ENCODE measurements around the gene PPP4R2.
"Not testable (repeated sequence)": the region's sequence is repeated elsewhere in the genome, so short reads cannot be mapped to it uniquely, and the experiment has no call there.

The PPP4R2 gene

DNA sequence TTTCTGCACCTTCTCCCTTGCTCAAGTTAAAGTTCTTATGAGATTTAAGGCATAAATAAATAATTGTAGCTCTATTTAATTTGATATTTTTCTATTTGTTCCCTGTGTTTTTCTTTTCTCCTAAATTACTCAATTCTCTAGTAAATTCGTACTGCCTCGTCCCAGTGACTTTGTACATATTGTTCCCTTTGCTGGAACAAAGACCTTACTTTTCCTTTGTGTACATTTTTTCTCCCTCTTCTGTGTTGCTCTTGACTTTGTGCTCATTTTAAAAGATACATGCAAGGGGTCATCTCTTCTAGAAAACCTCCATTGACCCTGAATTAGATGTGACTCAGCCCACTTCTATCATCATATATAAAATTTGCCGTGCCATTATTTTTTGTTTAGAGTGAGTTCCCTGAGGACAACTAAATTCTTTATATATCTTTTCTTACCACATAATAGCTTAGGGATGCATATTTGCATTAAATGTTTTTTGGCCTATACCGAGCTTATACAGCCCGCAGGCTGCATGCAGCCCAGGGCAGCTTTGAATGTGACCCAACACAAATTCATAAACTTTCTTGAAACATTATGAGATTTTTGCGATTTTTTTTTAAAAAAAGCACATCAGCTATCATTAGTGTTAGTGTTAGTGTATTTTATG, 29.6 kb downstream of the PPP4R2 start:
- DNase-seq (ENCODE audit: low spot score), result no peak

- DNase-seq (ENCODE audit: low spot score), result no peak
Measured at GRCh38 chr3:73026760-73027113, 30.1 kb downstream of the PPP4R2 start.

DNA sequence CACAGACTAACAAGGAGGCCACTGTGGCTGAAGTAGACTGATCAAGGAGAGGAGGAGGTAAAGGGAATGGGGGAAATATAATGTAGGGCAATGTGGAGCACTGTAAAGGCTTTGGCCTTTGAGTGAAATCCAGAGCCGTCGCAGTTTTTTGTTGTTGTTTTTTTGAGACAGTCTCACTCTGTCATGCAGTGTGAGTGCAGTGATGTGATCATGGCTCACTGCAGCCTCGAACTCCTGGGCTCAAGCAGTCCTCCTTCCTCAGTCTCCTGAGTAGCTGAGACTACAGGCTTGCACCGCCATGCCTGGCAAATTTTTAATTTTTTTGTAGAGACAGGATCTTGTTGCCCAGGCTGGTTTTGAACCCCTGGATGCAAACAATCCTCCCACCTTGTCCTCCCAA, 32.2 kb downstream of the PPP4R2 start:
- no peak for DNase-seq (ENCODE audit: low spot score)

DNA sequence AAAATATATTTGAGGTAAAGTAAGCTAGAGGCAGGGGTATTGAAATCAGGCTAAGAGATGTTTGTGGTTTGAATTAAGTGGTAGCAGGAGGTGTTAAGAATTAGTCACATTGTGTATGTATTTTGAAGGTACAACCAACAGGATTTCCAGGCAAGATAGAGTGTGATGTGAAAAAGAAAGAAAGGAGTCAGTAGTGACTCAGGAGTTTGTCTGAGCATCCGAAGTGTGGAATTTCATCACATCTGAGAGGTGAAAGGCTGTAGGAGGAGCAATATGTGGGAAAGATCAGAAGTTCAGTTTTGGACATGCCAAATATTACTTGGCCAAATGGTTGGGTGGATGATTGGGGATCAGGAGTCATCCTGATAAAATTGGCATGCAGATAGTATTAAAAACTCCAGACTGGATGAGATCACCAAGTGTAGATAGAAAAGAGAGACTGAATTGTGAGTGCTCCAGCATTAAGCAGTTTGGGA, 32.7 kb downstream of the PPP4R2 start:
- no peak for DNase-seq (ENCODE audit: low spot score)

DNA sequence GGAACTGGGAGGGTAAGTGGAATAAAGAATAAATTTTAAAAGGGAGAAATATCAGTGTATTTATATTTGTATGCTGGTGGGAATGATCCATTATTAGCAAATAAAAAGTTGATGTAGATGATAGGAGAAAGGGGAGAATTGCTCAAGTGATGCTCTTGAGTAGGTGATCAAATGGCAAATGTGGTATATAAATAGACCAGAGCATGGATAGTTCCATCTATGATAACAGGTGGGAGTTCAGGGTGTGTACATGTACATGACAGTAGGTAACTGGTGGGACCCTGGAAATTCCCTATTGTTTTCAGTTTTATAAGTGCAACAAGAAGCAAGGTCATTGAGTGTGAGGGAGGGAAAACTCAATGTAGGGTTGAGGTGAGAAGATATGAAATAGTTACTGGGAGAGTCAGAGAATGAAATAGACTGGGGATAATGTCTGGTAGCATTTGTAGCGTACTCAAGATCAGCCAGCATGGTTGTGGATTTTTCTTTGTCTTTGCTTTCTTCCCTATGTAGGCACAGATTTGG, 33.5 kb downstream of the PPP4R2 start:
- DNase-seq (ENCODE audit: low spot score), result no peak

DNA sequence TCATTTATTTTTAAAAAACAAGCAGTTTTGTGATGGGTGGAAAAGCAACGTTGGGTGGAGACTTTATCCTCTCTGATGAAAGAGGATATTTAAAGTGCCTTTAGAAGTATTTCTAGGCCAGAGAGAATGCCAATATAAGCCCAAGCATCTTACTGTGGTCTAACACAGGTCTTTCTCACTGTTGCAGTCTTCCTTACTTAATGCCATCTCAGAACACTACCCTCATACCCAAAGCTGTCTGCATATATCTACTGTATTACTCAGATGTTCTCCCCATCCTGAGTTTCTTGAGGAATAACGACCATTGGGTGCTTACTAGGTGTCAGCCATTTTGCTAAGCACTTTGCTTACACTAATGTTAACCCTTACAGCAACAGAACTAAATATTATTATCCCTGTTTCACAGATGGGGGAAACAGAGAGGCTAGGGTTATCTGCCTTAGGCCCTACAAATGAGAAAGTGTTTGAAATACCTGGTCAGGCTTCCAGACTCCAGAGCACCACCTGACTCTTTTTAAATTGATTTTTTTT, 35.0 kb downstream of the PPP4R2 start:
- DNase-seq (ENCODE audit: low spot score), result no peak

GRCh38 chr3:73036694-73037591, 40.3 kb downstream of the PPP4R2 start:
- DNase-seq (ENCODE audit: low spot score), result no peak

- no peak for DNase-seq (ENCODE audit: low spot score)
Measured at GRCh38 chr3:73041537-73041936, 44.9 kb downstream of the PPP4R2 start.

DNA sequence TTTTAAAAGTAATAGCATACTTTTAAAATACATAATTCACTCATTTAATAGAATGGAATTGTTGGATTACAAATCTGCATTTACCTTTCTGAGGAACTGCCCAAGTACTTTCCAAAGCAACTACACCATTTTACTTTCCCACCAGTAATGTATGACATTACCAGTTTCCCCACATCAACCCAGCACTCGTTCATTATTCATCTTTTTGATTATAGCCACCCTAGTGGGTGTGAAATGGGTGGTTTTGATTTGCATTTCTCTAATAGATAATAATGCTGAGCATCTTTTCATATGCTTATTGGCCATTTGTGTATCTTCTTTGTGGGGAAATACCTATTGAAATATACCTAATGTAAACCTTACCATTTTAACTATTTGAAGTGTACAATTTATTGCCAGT, 46.8 kb downstream of the PPP4R2 start:
- no peak for DNase-seq (ENCODE audit: low spot score)

DNA sequence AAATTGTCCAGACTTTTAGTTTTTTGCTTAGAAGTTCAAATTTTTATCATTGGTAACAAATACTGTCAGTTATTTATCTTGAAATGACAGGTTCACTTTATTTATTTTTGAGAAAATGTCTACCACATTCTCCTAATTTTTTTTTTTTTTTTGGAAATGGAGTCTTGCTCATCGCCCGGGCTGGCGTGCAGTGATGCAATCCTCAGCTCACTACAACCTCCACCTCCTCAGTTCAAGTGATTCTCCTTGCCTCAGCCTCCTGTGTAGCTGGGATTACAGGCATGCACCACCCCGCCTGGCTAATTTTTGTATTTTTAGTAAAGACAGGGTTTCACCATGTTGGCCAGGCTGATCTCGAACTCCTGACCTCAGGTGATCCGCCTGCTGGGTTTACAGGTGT, 48.8 kb downstream of the PPP4R2 start:
- DNase-seq (ENCODE audit: low spot score), result no peak

DNA sequence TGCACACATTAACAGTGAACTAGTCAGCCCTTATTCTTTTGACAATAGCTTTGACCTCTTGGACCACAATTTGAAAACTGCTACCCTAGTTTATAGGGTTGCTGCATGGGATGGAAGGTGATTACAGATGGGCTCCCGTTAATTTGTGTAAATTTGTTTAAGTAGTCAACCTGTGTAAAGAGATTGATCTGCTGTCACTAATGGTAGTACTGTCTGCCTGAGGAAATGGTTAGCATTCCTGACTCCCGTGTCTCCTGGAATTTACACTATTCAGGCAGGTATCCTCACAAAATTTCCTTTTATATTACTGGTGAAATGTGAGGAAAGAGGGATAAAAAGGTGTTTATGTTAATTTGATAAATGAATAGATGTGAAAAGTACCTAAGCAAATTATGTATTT, 49.6 kb downstream of the PPP4R2 start:
- no peak for DNase-seq (ENCODE audit: low spot score)

GRCh38 chr3:73049319-73049718, 52.7 kb downstream of the PPP4R2 start:
- no peak for DNase-seq (ENCODE audit: low spot score)

GRCh38 chr3:73052857-73053256, 56.2 kb downstream of the PPP4R2 start:
- DNase-seq (ENCODE audit: low spot score), result no peak

GRCh38 chr3:73055583-73055982, 59.0 kb downstream of the PPP4R2 start:
- no peak for DNase-seq (ENCODE audit: low spot score)

DNA sequence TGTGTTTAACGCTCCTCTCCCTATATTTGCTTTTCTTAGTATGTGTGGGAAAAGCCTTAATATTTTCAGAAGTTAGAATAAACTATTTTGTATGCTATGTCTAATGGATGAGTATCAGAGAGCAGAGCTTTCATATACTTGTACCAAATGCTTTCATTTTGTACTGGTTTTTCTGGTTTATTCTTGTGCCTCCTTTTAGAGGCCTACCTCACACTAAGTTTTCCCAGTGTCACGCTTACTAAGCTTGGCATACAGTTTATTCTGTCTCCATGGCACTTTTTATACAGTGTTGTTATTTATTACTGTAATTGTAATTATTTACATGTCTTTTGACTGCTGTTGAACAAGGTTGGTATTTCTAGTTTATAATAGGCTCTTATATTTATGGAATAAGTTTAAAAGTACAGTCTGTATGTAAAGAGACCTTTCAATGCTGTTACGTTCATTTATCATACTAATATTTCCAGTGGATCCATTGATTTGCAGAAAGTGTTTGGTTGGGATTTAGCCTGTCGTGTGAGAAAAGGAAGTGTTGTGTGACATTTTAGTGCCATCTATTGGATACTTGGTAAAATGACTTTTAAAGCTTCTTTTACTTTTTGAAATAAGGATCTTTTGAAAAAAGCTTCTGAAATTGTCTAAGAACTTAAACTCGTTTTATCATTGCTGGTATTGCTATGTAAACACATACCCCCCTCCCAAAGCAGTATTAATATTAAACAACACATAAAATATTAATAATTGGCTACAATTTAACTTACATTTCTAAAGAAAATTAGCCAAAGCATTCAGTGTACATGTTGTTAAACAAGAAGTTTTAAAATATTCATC, 59.6 kb downstream of the PPP4R2 start:
- DNase-seq (ENCODE audit: low spot score), result no peak

DNA sequence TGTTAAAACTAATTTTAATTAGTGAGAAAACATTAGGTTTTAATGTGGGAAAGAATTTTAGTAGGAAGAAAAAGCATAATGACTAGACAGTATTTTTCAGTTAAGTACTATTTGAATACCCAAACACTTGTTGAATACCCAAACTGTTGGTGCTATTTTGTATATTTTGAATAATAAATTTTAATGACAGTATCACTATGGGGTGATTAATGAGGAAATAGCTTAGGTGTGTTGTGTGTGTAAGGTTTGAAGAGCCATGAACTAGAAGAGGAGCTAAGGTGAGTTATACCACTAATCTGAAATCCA, 60.2 kb downstream of the PPP4R2 start:
- DNase-seq (ENCODE audit: low spot score), result no peak

GRCh38 chr3:73060302-73060723, 63.7 kb downstream of the PPP4R2 start:
- no peak for DNase-seq (ENCODE audit: low spot score)

DNA sequence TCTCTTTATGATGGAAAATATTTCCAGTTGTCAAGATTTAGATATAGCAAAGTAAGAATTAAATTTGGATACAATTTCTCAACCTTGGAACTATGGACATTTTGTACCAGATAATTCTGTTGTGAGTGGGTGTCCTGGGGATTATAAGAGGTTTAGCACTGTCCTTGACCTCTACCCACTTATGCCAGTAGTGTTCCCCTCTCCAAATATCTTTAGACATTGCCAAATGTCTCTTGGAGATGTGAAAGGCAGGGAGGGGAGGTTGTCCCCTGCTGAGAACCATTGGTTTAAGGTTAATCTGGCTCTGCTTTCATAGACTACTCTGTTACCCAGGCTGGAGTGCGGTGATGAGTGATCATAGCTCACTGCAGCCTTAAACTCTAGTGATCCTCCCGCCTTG, 64.8 kb downstream of the PPP4R2 start, which contains the start of gene EBLN2:
EBLN2 (plus strand) TSS at position 244 of the 400 bp plus-strand sequence. CDS start 423 bp downstream, outside the sequence.
- no peak for DNase-seq (ENCODE audit: low spot score)

DNA sequence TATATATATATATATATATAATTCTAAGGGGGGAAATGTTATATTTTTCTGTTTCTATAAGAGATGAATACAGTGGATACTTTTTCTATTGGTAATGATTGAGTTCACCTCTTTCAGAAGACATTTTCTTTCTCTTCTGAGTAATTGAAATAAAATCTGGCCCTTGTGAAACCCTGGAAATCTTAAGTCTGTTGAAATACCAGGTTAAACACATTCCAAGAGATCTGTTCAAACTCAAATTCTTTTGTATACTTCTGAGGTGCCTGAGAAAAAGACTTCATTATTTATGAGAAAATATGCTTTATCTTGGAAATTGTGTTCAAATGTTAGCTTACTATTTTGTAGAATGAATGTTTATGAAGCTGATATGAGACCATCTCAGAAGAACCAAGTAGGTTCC, 69.6 kb downstream of the PPP4R2 start:
- DNase-seq (ENCODE audit: low spot score), result not testable (repeated sequence)

DNA sequence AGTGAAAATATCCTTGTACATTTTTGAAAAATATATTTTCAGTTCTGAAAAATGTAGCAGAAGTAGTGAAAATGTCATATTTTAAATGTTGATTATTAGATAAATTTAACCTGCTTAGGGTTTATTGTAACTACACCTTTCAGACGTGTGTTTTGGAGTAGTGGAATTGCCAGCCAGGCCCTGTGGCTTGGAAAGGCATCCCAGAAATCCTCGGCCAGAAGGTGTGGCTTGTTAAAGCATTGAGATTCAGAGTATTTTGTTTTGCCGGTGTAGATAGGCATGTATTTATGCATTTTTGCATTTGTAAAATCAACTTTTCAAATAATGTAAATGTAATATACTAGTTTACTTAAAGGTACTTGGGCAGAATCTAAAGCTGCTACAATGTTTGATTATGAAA, 71.8 kb downstream of the PPP4R2 start:
- DNase-seq (ENCODE audit: low spot score), result no peak

DNA sequence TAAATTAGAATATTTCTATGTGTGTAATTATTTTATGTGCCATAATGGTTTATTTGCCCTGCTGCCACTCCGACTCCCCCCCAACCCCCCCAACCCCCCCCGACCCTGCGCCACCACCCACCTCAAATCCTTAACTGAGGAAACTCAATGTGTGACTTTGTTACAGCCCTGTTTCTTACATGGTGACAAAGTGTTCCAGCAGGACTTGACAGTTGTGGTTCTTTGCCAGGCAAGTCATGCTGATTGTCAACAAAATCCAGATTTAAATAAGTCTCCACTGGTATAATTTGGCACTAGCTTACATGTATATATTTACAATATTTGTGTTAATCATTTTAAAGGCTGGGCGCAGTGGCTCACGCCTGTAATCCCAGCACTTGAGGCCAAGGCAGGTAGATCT, 72.6 kb downstream of the PPP4R2 start:
- DNase-seq (ENCODE audit: low spot score), result no peak

DNA sequence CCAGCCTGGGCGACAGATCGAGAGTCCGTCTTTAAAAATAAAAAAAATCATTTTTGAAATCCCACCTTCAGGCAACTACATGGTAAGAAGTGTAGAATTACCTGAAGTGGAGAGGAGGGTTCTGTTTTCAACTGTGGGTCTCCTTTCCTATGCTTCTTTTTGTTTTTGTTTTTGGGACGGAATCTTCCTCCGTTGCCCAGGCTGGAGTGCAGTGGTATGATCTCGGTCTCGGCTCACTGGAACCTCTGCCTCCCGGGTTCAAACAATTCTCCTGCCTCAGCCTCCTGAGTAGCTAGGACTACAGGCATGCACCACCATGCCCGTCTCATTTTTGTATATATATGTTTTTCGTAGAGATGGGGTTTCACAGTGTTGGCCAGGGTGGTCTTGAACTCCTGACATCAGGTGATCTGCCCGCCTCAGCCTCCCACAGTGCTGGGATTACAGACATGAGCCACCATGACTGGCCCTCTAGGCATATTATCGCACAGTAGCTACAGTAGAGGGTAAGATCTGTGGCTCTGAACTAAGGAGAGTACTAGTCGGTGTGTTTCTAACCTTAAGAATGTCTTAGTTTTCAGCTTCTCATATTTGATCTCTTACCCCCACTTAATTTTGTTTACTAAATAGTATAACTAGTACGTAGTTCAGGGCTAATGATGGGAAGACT, 73.3 kb downstream of the PPP4R2 start:
- DNase-seq (ENCODE audit: low spot score), result no peak
